HT1080 (cell line): ENCODE results near the gene S100A16. TPM values are rescaled to one million over a fixed set of nuclear protein-coding genes. Genes with fewer than 3 reads are reported as not detected.
"Not testable (repeated sequence)": the region's sequence is repeated elsewhere in the genome, so short reads cannot be mapped to it uniquely, and the experiment has no call there.

ENCODE experiments used
- DNase-seq: peaks from one replicate; pipeline ENCODE4 v3.0.0-alpha.2; 2015; ENCODE audit warnings: low read depth
- total RNA-seq: library from RNA; depleted of rRNA; stranded (reverse); fragments of >200 nt; shearing (Covaris generic); gene quantifications from 2 replicates; pipeline ENCODE4 v1.2.3, GENCODE V29; 2014; rRNA removed

Gene S100A16
- total RNA-seq, 1 experiment from 2014 or later, result 1,038 TPM

DNA sequence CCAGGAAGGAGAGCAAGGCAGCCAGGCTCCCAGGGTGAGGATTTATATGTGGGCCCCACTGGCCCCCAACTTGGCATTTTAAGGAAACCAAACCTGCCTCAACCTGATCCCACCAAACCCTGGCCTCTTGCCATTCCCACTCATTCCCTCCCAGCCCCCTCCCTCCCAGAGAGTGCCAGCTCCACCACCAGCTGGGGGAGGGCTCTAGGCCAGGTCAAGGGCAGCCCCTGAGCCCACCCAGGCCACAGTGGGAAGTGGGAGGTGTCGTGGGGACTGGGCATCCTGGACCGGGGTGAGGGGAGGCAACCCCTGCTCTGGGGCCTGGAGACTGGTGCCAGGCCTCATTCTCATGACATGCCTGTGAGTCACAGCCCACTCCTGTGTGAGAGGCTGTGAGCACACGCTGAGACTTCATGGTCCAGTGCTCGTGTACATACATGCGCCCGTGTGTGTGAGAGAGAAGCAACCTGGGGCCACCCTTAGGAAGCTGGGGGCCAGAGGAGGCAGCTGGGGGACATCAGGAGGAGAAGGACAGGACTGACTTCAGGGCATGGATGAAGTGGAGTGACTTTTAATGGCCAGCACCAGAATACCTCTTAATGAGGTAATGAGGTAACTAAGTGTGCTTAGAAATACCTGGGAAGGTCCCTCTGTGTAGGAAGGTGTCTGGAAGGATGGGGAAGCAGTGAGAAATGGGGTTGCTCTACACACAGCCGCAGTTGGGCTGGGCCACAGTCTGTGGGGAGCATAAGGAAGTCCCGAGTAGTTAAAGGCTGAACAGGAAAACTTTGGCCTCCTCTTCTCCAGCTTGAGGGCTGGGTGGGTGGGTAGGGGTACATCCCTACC lies 47.2 kb downstream of the S100A16 start, which contains the start of gene S100A2:
Gene S100A2, minus strand, starts transcription at position 316 of the 846 bp plus-strand sequence. CDS start 1,967 bp downstream, outside the sequence.
- peak; percentile 97 for DNase-seq

DNA sequence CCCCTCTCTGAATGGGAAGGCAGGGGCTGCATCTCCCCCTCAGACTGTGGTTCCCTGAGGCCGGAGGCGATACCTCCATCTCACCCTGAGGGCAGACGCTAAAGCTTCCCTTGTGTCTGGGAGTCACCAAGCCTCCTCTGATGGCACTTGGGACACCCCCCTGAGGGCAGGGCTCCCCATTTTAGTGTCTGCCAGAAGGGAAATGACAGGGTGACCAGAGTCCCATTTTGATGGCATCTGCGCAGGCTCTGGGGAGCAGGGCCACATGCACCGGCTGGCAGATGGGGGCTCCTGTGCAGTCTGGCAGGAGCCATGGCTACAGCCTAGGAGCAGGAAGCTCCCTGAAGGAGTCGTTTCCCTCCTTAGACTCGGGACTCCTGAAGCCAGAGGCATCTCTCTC lies 48.9 kb downstream of the S100A16 start:
- no peak for DNase-seq

DNA sequence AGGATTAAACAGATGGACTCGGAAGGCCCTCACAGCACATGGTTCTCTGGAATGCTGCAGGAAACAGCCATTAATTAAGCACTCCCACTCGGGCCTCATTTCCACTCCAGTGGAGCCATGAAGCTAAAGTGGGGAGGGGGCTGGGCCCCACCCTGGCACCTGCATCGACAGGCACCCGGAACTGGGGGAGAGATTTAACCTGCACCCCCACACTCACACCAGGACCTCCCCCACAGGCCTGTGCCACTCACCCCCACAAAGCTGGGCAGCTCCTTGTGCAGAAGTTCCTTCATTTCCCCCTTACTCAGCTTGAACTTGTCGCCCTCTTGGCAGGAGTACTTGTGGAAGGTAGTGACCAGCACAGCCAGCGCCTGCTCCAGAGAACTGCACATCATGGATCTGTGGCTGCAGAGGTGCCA lies 49.4 kb downstream of the S100A16 start:
- no peak for DNase-seq

DNA sequence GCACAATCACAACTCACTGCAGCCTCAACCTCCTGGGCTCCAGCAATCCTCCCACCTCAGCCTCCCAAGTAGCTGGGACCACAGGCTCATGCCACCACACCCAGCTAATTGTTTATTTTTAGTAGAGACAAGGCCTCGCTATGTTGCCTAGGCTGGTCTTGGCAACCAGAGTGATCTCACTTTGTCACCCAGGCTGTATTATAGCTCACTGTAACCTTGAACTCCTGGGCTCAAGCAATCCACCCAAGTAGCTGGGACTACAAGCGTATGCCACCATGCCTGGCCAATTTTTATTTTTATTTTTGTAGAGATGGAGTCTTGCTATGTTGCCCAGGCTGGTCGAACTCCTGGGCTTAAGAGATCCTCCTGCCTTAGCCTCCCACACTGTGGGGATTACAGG lies 50.9 kb downstream of the S100A16 start:
- not testable (repeated sequence) for DNase-seq

DNA sequence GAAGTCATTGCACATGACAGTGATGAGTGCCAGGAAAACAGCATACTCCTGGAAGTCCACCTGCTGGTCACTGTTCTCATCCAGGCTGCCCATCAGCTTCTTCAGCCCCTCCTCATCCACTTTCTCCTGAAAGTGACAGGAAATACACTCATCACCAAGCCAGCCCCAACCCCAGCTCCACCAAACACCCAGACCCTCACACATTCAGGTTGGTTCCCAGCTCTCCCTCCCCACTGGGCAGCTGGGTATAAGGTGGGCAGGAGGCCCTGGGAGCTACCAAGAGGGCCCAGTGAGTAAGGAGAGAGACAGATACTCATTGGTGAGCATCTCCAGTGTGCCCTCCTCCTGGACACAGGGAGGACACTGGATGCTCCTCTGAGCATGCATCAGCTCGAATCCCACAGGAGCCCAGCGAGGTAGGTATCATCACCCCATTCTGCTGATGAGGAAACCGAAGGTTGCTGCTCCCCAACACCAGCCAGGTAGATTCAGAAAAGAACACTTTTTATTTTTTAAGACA lies 51.4 kb downstream of the S100A16 start:
- DNase-seq, result peak; percentile 61

DNA sequence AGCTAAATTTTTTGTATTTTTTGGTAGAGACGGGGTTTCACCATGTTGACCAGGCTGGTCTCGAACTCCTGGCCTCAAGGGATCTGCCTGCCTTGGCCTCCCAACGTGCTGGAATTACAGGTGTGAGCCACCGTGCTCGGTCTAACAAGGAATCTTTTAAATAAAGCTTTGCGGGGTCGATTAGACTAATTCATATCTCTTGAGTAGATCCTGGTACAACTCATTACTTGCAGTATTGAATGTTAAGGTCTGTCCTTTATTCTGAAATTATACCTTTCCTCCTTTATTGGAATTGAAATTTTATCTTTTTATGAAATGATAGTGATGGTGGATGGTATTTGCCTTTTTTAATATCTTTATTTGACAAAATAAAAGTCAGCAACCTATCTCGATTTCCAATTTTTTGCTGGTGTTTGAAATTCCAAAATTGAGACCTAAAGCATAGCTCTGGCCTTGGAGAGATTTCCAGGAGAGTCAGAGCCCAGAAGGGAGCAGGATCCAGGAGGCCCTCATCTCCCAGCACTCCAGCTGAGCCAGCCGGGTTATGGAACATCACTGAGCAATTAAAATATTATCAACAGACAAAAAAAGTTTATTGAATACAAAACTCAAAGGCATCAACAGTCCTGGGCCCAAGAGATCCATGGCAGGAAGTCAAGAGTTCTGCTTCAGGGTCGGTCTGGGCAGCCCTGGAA lies 52.0 kb downstream of the S100A16 start:
- no peak for DNase-seq

DNA sequence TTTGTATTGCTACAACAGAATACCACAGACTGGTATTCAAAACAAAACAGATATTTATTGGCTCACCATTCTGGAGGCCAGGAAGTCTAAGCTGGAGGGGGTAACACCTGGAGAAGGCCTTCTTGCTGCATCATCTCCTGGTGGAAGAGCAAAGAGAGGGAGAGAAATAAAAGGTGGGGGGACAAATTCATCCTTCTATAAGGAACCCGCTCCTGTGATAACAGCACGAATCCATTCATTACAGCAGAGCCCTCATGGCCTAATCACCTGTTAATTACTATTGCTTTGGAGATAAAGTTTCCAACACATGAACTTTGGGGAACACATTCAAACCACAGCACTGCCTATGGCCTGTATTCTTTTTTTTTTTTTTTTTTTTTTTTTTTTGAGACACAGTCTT lies 52.7 kb downstream of the S100A16 start:
- no peak for DNase-seq

DNA sequence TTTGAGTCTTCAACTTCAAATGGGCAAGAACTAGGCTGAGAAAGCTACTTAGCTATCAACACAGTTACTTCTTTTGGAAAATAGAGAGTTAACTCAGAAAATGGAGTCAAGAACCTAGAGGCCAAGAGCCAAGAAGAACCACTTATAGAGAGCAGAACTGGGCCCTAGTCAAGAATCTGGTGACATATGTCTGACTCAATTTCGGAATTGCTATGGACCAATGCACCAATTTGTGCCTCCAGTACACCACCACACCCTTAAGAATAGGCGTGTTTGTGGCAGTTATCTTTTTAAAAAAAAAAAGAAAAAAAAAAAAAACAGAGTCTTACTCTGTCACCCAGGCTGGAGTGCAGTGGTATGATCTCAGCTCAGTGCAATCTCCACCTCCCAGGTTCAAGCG lies 55.1 kb downstream of the S100A16 start:
- no peak for DNase-seq

Other genes with a start within 250 kb of the S100A16 start
- gene S100A12, start 237.5 kb downstream of the S100A16 start, total RNA-seq, result not detected in 2 replicates
- gene S100A8, start 222.1 kb downstream of the S100A16 start, total RNA-seq, result not detected in 2 replicates
- not detected in 2 replicates for gene S100A7A, start 196.6 kb downstream of the S100A16 start, total RNA-seq
- not detected in 2 replicates for gene S100A7, start 152.5 kb downstream of the S100A16 start, total RNA-seq
- 1,050 and 1,792 TPM in 2 replicates for gene S100A6, start 77.1 kb downstream of the S100A16 start, total RNA-seq
- 0.53 and 2.4 TPM in 2 replicates for gene S100A5, start 72.2 kb downstream of the S100A16 start, total RNA-seq
- gene S100A4, start 67.3 kb downstream of the S100A16 start, total RNA-seq, result 25.4 and 29.0 TPM in 2 replicates
- gene S100A3, start 63.9 kb downstream of the S100A16 start, total RNA-seq, result 9.6 and 14.4 TPM in 2 replicates
- 79.0 and 143 TPM in 2 replicates for gene S100A2, start 47.3 kb downstream of the S100A16 start, total RNA-seq
- 0.88 TPM in 1 of 2 replicates, not detected in the other for gene S100A14, start 3.2 kb upstream of the S100A16 start, total RNA-seq
- 71.0 and 106 TPM in 2 replicates for gene S100A13, start 14.4 kb upstream of the S100A16 start, total RNA-seq
- 0.17 TPM in 1 of 2 replicates, not detected in the other for gene S100A1, start 15.3 kb upstream of the S100A16 start, total RNA-seq
- 46.3 and 55.8 TPM in 2 replicates for gene CHTOP, start 20.9 kb upstream of the S100A16 start, total RNA-seq
- 64.0 and 74.4 TPM in 2 replicates for gene SNAPIN, start 45.6 kb upstream of the S100A16 start, total RNA-seq
- 359 and 368 TPM in 2 replicates for gene ILF2, start 57.9 kb upstream of the S100A16 start, total RNA-seq
- gene NPR1, start 65.6 kb upstream of the S100A16 start, total RNA-seq, result 0.02 and 0.03 TPM in 2 replicates
- gene INTS3, start 114.9 kb upstream of the S100A16 start, total RNA-seq, result 22.1 and 22.2 TPM in 2 replicates
- gene SLC27A3, start 162.3 kb upstream of the S100A16 start, total RNA-seq, result 0.74 and 4.5 TPM in 2 replicates